ENCODE data around the gene CATSPERE. TPM values are rescaled to one million over a fixed set of nuclear protein-coding genes. Genes with fewer than 3 reads are reported as not detected.

The CATSPERE gene
- total RNA-seq, 1 donor from 2014 or later, result 1.1 TPM

GRCh38 chr1:244583358-244583982 lies 122.4 kb downstream of the CATSPERE start:
- H3K9me3 ChIP-seq, result no peaks in the 10 kb centered on the region
- no peak overlapping the region for H3K4me3 ChIP-seq

GRCh38 chr1:244585867-244586266 lies 124.8 kb downstream of the CATSPERE start:
- intact Hi-C loops (cut with DNase I), result no loop called here
- no peak for ATAC-seq
- no peaks in the 10 kb centered on the region for H3K4me1 ChIP-seq
- no peaks in the 10 kb centered on the region for H3K9me3 ChIP-seq
- no peaks in the 10 kb centered on the region for H3K36me3 ChIP-seq
- no peak overlapping the region for H3K4me3 ChIP-seq
- H3K27me3 ChIP-seq, result no peaks in the 10 kb centered on the region
- H3K27ac ChIP-seq, result no peak overlapping the region
- TF ChIP-seq CTCF (IDR thresholded peaks at IDR 0.05), result no peak
- no peak for DNase-seq

More at GRCh38 chr1:244583358-244583982, 122.4 kb downstream of the CATSPERE start:
- H3K27ac ChIP-seq, result no peak overlapping the region
- intact Hi-C loops (cut with DNase I), result no loop called here
- no peak for TF ChIP-seq CTCF (IDR thresholded peaks at IDR 0.05)
- no peaks in the 10 kb centered on the region for H3K4me1 ChIP-seq
- ATAC-seq (no peak), DNase-seq (no peak)
- H3K27me3 ChIP-seq, result no peaks in the 10 kb centered on the region
- H3K36me3 ChIP-seq, result no peaks in the 10 kb centered on the region

- DNase-seq, result no peak
- H3K36me3 ChIP-seq, result no peaks in the 10 kb centered on the region
- H3K27ac ChIP-seq, result no peak overlapping the region
- no peak for TF ChIP-seq CTCF (IDR thresholded peaks at IDR 0.05)
- no peaks in the 10 kb centered on the region for H3K9me3 ChIP-seq
- H3K4me1 ChIP-seq, result no peaks in the 10 kb centered on the region
- intact Hi-C loops (cut with DNase I), result no loop called here
- no peak for ATAC-seq
- H3K4me3 ChIP-seq, result no peak overlapping the region
- no peaks in the 10 kb centered on the region for H3K27me3 ChIP-seq
Measured at GRCh38 chr1:244590670-244591069, 129.6 kb downstream of the CATSPERE start.

DNA sequence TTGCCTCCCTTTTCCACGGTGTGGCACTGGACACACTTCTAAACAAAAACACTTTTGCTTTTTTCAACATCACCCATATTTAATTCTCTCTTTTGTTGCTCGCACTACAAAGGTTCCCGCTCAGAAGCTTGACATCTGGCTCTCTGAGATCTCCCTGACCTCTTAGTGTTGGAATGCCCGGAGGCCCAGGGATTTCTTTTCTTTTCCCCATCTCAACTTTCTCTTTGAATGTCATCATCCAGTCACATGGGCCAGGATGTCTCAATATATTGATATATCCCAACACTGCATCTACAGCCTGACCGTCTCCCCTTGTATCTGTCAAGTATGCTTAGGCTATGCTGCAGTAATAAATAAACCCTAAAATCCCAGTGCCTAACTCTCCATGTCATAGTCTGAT lies 137.5 kb downstream of the CATSPERE start:
- Histone ChIP-seq H3K27ac (no peak overlapping the region), H3K9me3 (no peaks in the 10 kb centered on the region), H3K36me3 (no peaks in the 10 kb centered on the region), H3K4me3 (no peak overlapping the region), H3K27me3 (no peaks in the 10 kb centered on the region), H3K4me1 (no peaks in the 10 kb centered on the region)
- intact Hi-C loops (cut with DNase I), result no loop called here
- ATAC-seq (no peak), DNase-seq (no peak)
- TF ChIP-seq CTCF (IDR thresholded peaks at IDR 0.05), result no peak

DNA sequence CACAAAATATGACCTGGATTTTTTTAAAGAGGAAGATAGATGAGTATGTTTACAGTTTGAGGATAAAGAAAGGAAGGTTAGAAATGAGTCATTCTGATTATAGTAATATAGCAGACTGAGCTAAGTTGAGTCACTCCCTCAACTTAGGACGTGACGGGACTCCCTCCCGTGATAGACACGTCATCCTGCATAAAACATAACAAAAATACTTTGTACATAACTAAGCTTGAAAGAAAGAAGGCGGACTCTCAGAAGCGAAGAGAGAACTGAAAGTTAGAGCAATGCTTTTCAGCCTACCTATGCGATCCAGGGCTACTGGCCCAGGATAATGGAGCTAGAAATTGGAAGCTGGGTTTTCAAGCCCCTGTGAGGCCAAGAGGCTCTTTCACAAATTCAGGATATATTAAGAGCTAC lies 138.9 kb downstream of the CATSPERE start:
- H3K27ac ChIP-seq, result no peak overlapping the region
- H3K4me1 ChIP-seq, result no peaks in the 10 kb centered on the region
- H3K36me3 ChIP-seq, result no peaks in the 10 kb centered on the region
- no peaks in the 10 kb centered on the region for H3K9me3 ChIP-seq
- ATAC-seq, result peak; percentile 70
- no peak overlapping the region for H3K4me3 ChIP-seq
- TF ChIP-seq CTCF (IDR thresholded peaks at IDR 0.05), result no peak
- no peaks in the 10 kb centered on the region for H3K27me3 ChIP-seq
- DNase-seq, result no peak
- intact Hi-C loops (cut with DNase I), result no loop called here

DNA sequence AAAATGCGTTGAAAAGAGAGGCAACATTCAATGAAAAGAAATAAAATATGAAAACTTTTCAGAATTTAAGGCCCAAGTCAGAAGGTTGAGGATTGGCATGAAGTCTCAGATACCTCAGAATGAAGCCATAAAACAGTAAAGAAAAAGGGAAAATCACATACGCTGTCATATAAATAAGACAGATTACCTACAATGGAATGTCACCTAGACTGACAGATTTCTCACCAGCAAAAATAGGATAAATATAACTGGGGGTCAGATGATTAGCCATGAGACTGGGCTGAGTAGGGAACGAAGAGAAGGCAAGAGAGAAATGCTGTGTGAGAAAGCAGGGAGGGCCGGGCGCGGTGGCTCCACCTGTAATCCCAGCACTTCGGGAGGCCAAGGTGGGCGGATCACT lies 140.3 kb downstream of the CATSPERE start:
- TF ChIP-seq CTCF (IDR thresholded peaks at IDR 0.05), result no peak
- H3K4me1 ChIP-seq, result no peaks in the 10 kb centered on the region
- no peak for DNase-seq
- ATAC-seq, result no peak
- H3K4me3 ChIP-seq, result no peak overlapping the region
- no peaks in the 10 kb centered on the region for H3K27me3 ChIP-seq
- intact Hi-C loops (cut with DNase I), result no loop called here
- H3K36me3 ChIP-seq, result no peaks in the 10 kb centered on the region
- H3K9me3 ChIP-seq, result no peaks in the 10 kb centered on the region
- H3K27ac ChIP-seq, result no peak overlapping the region
